LNCaP clone FGC (cell line): ENCODE data around the gene CEP55.
"Not testable (repeated sequence)": the region's sequence is repeated elsewhere in the genome, so short reads cannot be mapped to it uniquely, and the experiment has no call there.

Experiments
- DNase-seq: peaks from one replicate; pipeline ENCODE4 v3.0.0-alpha.2; 2011; ENCODE audit warnings: low read depth
- H3K4me3 ChIP-seq: 2 replicates; pipeline ENCODE4 v1.5.1; 2011; ENCODE audit warnings: mild to moderate bottlenecking, low read depth, low read length, control low read depth
- CTCF ChIP-seq: IDR thresholded peaks from 2 replicates; pipeline ENCODE4 v1.5.1; 2012; ENCODE audit warnings: mild to moderate bottlenecking; ENCODE audit not compliant: control insufficient read depth, insufficient read depth; ENCODE audit errors: extremely low read depth

The CEP55 gene

GRCh38 chr10:93515071-93516005 lies 18.9 kb downstream of the CEP55 start:
- TF ChIP-seq CTCF: no peak
- DNase-seq: no peak
- no peak overlapping the region for H3K4me3 ChIP-seq

- H3K4me3 ChIP-seq: no peak overlapping the region
- no peak for DNase-seq
- no peak for TF ChIP-seq CTCF
Observed at GRCh38 chr10:93516006-93516380, 19.6 kb downstream of the CEP55 start.

GRCh38 chr10:93518531-93518930 lies 22.1 kb downstream of the CEP55 start:
- TF ChIP-seq CTCF: no peak
- H3K4me3 ChIP-seq: no peak overlapping the region
- DNase-seq: no peak

- DNase-seq: no peak
- no peak overlapping the region for H3K4me3 ChIP-seq
- TF ChIP-seq CTCF: no peak
Observed at GRCh38 chr10:93535293-93535692, 38.9 kb downstream of the CEP55 start.

GRCh38 chr10:93540871-93541270 lies 44.5 kb downstream of the CEP55 start:
- H3K4me3 ChIP-seq, DNase-seq: not testable (repeated sequence)

GRCh38 chr10:93541402-93542357 lies 45.3 kb downstream of the CEP55 start:
- no peak overlapping the region for H3K4me3 ChIP-seq
- no peak for DNase-seq
- TF ChIP-seq CTCF: peak; percentile 36

- TF ChIP-seq CTCF: no peak
- no peak overlapping the region for H3K4me3 ChIP-seq
- no peak for DNase-seq
Observed at GRCh38 chr10:93542358-93542791, 46.0 kb downstream of the CEP55 start.

- DNase-seq, H3K4me3 ChIP-seq: not testable (repeated sequence)
Observed at GRCh38 chr10:93546995-93547394, 50.6 kb downstream of the CEP55 start.
